ENCODE measurements around the gene RSF1.
A peak's percentile ranks its signal among the peaks of the same experiment; 100 is the strongest.
"Not testable (repeated sequence)": the region's sequence is repeated elsewhere in the genome, so short reads cannot be mapped to it uniquely, and the experiment has no call there.

Gene RSF1

GRCh38 chr11:77665240-77665965, 155.1 kb downstream of the RSF1 start:
- no peak for DNase-seq

DNA sequence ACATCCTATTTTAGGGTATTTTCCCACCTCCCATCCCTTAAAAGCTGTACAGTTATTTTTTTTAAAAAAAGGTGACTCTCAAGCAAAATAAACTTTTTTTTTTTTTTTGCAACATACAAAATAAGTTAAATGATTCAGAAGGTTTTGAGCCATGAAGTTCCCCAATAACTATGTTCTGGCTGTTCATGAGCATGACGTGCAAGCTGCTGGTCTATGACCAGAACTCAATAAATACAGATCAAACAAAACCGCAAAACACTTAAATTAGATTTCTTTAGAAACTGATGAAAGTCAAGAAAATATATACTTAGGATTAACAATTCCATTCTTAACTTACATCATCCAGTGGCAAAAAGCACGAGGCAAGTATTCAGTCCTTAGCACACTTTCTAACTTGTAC, 158.9 kb downstream of the RSF1 start:
- no peak for DNase-seq

GRCh38 chr11:77660947-77661346, 159.6 kb downstream of the RSF1 start:
- DNase-seq, result no peak

DNA sequence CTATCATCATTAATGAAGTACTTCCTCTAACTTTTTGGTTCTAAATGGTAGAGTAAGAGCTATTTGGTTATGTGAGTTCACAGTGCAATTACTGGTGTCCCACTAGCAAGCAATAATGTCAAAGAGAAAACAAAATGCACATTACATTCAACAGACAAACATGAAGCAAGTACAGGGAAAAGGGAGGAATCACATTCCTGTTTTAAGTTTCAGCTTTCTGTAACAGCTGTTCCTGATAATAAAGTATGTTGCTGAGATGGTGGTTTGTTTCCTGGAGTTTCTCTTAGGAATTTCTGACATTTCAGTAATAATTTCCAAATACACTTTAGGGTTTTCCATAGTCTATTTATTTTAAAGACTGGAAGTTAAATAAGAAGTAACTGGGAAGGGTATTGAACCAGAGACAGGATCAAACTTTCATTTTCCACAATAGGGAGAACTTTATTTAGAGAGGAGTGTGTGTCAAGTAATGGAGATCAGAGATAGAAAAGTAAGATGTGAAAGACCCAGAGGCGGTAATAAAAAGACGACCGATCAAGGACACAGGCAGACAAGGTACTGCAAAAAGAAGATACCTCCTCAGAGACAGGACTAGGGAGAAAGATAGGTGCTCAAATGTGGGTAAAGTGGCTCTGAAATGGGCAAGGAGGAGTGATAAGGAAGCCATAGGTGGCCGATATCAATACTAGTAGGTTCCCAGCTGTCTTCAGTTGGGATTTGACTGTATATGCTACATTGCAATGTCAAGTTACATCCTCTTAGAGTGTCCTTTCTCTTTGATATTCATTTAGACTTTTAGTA, 162.1 kb downstream of the RSF1 start:
- DNase-seq, result no peak

- DNase-seq, result no peak
Observed at GRCh38 chr11:77656362-77656761, 164.2 kb downstream of the RSF1 start.

GRCh38 chr11:77654770-77655434, 165.6 kb downstream of the RSF1 start:
- no peak for DNase-seq

DNA sequence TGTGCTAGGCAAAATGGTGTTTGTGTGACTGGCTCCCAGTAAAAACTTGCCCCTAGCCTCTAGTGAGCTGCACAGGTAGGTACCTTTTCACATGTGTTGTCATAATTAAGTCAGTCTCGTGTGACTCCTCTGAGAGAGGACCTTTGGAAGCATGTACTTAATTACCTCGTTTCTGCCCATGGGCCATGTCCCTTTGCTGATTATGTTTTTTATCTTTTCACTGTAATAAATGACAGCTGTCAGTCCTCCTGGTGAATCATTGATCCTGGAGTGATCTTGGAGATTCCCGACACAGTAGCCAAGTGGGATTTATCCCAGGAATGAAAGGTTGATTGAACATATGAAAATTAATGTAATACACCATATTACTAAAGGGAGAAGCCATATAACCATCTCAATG, 170.4 kb downstream of the RSF1 start:
- no peak for DNase-seq

GRCh38 chr11:77647654-77648305, 172.7 kb downstream of the RSF1 start:
- no peak for DNase-seq

DNA sequence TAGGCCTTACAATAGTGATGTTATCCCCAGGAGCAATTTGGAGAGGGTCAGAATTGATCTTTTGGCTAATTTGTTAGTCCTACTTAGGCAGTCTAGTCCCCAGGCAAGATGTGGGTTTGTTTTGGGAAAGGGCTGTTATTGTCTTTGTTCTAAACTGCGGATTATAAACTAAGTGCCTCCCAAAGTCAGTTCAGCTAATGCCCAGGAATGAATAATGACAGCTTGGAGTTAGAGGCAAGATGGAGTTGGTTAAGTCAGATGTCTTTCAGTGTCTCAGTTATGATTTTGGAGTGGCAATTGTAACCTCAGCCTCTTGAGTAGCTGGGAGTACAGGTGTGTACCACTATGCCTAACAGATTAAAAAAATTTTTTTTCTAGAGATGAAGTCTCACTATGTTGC, 175.6 kb downstream of the RSF1 start:
- DNase-seq, result no peak

- no peak for DNase-seq
Observed at GRCh38 chr11:77642228-77642627, 178.3 kb downstream of the RSF1 start.

- peak; percentile 55 to 56 for DNase-seq
Observed at GRCh38 chr11:77637345-77638165, 183.0 kb downstream of the RSF1 start, which contains the start of gene CLNS1A. CLNS1A (minus strand) TSS chr11:77637794; CDS start chr11:77637714, 80 bp downstream.

DNA sequence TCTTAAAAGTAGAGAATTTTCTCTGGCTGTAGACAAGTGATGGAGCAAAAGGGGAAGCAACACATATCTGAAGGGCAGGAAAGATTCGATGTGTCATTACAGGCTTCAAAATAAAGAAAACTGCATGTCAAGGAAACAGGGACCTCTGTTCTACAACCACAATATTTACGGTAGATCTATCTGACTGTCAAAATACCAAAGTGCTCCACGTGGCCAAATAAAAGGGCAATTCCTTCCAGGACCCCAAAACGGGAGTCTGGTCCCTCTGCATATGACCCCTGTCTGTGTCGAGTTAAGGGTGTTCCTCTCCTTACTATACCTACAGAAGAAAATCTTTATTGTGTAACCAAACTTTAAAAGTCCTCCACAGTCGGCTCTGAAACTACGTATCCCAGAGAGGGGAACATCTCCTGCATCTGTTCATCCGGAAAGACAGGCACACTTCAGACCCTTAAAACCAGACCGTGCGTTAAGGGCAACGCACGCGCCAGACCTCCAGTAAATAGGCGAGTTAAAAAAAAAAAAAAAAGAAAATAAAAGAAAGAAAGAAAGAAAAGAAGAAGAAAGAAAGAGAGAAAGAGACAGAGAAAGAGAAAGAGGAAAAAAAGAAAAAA, 183.7 kb downstream of the RSF1 start:
- DNase-seq, result no peak

DNA sequence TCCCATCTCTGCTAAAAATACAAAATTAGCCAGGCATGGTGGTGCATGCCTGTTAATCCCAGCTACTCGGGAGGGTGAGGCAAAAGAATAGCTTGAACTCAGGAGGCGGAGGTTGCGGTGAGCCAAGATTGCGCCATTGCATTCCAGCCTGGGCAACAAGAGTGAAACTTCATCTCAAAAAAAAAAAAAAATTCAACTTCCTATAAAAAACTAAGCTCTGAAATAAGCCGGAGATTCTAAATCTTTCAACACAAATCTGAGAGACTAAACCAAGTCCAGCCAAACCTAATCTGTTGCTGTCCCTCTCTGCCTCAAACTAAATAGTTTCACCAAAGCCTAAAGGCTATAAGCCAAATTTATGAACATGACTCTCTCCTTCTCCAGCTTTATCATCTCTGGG, 186.6 kb downstream of the RSF1 start:
- DNase-seq, result not testable (repeated sequence)

DNA sequence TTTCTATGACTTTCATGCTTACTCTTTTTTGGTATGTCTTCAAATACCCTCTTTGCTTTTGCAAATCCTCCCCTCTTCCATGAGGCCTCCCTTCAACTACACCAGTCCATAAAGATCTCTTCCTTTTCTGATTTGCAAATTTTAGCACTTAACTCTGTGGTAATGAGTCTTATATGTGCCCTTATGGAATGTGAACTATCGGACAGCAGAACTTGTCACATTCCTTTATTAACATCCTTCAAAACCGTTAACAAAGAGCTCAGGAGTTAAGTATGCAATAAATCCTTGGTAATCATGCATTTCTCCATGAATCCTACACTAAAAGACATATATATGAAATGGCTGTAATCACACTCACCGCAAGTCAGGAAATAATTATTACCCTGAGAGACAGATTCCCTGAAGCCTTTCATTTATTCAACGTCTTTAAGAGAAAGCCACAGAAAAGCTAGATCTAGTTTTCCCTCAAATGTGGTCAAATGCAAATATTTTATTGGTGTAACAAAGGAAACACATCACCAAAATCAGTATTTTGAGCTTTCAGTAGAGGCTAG, 190.3 kb downstream of the RSF1 start:
- DNase-seq, result no peak

- DNase-seq, result peak in 1 of 2 experiments; percentile 27
Observed at GRCh38 chr11:77619576-77620198, 200.8 kb downstream of the RSF1 start.

GRCh38 chr11:77617892-77618291, 202.6 kb downstream of the RSF1 start:
- no peak for DNase-seq

DNA sequence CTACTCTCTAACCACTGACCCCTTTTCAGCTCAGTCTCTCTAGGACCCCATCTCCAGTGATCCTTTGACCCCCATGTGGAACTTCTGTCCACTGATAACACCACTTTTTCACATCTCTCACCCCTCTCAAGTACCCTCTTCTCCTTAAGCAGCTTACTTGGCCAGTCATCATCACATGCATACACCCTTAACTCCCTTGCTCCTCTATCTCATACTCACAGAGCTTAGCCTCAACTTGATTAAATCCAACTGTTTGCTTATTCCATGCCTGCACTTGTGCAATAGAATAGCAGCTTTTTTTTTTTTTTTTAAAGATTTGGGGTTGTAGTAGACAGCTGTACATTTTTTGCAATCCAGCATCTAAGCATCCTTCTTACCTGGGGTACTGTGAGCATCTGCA, 208.6 kb downstream of the RSF1 start:
- no peak for DNase-seq
